HCT116 (cell line): ENCODE measurements around the gene PRDM1.

Experiments used
- CEBPB ChIP-seq: IDR thresholded peaks from 2 replicates; pipeline ENCODE4 v1.6.1; 2012; ENCODE audit warnings: low read depth
- EZH2 ChIP-seq: fragments of 200-600 bp; sonication (generic); IDR thresholded peaks from 2 replicates; pipeline ENCODE4 v1.6.1; 2017; ENCODE audit warnings: antibody characterized with exemption, mixed run types
- EZH2phosphoT487 ChIP-seq: fragments of 200-600 bp; IDR thresholded peaks from 2 replicates; pipeline ENCODE4 v1.6.1; 2018; ENCODE audit warnings: antibody characterized with exemption, borderline replicate concordance
- JUND ChIP-seq: IDR thresholded peaks from 2 replicates; pipeline ENCODE4 v1.6.1; 2012
- RAD21 ChIP-seq: IDR thresholded peaks from 2 replicates; pipeline ENCODE4 v1.6.1; 2012; ENCODE audit warnings: low read depth, mild to moderate bottlenecking
- TCF7L2 ChIP-seq: IDR thresholded peaks from 2 replicates; pipeline ENCODE4 v1.7.0; 2011; ENCODE audit warnings: borderline replicate concordance, inconsistent platforms; ENCODE audit not compliant: insufficient read depth, insufficient read length; ENCODE audit errors: extremely low read depth
- ZNF274 ChIP-seq: fragments of 200-500 bp; sonication (Bioruptor generic); IDR thresholded peaks from 2 replicates; pipeline ENCODE4 v1.6.1; 2014; ENCODE audit warnings: mild to moderate bottlenecking, low read depth, low read length, inconsistent platforms
- TF ChIP-seq, protein P1 (sequence below), 3 experiments: fragments of 200-600 bp in 1 of 3; sonication (generic) in 1 of 3; IDR thresholded peaks in 2 of 3; conservative IDR thresholded peaks in 1 of 3; 2 replicates each; pipeline ENCODE4 v1.5.1; 2012 to 2017; ENCODE audit warnings: low read depth in 2 of 3, low read length in 2 of 3, antibody characterized with exemption in 1 of 3, borderline replicate concordance in 1 of 3, control low read depth in 1 of 3, mild to moderate bottlenecking in 1 of 3, mixed read lengths in 1 of 3, mixed run types in 1 of 3, moderate library complexity in 1 of 3; ENCODE audit not compliant: insufficient read depth in 1 of 3
- TF ChIP-seq, protein P2 (sequence below): IDR thresholded peaks from 2 replicates; pipeline ENCODE4 v1.6.1; 2012; ENCODE audit warnings: low read depth

DNA sequence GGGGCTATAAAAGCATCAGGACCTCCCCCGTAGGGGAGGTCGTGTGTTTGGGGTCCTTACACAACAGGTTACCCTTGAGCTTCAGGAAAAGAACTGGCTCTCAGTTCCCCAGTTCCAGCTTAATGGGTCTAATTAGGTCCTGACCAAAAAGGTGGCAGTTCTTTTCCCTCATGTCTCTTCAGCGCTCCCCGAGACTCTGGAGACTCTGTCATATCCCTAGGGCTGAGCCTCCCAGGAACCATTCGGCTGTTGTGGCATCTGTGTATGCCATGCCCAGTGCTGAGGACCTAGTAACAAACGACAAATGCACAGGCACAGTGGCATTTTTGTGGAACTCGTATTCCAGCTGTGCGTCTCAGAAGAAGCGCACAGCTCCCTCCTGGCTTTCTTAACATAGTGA, 14.6 kb downstream of the PRDM1 start:
- TF ChIP-seq, protein P1, sequence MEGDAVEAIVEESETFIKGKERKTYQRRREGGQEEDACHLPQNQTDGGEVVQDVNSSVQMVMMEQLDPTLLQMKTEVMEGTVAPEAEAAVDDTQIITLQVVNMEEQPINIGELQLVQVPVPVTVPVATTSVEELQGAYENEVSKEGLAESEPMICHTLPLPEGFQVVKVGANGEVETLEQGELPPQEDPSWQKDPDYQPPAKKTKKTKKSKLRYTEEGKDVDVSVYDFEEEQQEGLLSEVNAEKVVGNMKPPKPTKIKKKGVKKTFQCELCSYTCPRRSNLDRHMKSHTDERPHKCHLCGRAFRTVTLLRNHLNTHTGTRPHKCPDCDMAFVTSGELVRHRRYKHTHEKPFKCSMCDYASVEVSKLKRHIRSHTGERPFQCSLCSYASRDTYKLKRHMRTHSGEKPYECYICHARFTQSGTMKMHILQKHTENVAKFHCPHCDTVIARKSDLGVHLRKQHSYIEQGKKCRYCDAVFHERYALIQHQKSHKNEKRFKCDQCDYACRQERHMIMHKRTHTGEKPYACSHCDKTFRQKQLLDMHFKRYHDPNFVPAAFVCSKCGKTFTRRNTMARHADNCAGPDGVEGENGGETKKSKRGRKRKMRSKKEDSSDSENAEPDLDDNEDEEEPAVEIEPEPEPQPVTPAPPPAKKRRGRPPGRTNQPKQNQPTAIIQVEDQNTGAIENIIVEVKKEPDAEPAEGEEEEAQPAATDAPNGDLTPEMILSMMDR (IDR thresholded peaks at IDR 0.05 in 2 of 3, conservative IDR thresholded peaks at IDR 0.05 in 1 of 3; ENCODE audit: borderline replicate concordance in 1 of 3, insufficient read depth in 1 of 3, low read depth in 2 of 3, low read length in 2 of 3), result no peak
- no peak for TF ChIP-seq RAD21
- TF ChIP-seq TCF7L2, result no peak
- TF ChIP-seq EZH2, result no peak
- TF ChIP-seq, protein P2, sequence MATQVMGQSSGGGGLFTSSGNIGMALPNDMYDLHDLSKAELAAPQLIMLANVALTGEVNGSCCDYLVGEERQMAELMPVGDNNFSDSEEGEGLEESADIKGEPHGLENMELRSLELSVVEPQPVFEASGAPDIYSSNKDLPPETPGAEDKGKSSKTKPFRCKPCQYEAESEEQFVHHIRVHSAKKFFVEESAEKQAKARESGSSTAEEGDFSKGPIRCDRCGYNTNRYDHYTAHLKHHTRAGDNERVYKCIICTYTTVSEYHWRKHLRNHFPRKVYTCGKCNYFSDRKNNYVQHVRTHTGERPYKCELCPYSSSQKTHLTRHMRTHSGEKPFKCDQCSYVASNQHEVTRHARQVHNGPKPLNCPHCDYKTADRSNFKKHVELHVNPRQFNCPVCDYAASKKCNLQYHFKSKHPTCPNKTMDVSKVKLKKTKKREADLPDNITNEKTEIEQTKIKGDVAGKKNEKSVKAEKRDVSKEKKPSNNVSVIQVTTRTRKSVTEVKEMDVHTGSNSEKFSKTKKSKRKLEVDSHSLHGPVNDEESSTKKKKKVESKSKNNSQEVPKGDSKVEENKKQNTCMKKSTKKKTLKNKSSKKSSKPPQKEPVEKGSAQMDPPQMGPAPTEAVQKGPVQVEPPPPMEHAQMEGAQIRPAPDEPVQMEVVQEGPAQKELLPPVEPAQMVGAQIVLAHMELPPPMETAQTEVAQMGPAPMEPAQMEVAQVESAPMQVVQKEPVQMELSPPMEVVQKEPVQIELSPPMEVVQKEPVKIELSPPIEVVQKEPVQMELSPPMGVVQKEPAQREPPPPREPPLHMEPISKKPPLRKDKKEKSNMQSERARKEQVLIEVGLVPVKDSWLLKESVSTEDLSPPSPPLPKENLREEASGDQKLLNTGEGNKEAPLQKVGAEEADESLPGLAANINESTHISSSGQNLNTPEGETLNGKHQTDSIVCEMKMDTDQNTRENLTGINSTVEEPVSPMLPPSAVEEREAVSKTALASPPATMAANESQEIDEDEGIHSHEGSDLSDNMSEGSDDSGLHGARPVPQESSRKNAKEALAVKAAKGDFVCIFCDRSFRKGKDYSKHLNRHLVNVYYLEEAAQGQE, result no peak
- no peak for TF ChIP-seq JUND
- no peak for TF ChIP-seq CEBPB
- TF ChIP-seq EZH2phosphoT487, result no peak
- no peak for TF ChIP-seq ZNF274
